HEK293T (cell line): ENCODE data around the gene RAPGEF6.

Experiments used
- ELF4 ChIP-seq: fragments of 450-650 bp; IDR thresholded peaks from 2 replicates; pipeline ENCODE4 v1.6.1; 2017; ENCODE audit warnings: antibody characterized with exemption
- ZNF384 ChIP-seq: fragments of 450-650 bp; IDR thresholded peaks from 2 replicates; pipeline ENCODE4 v1.6.1; 2016

- no peak for TF ChIP-seq ZNF384
- TF ChIP-seq ELF4: peak; percentile 88
Measured at GRCh38 chr5:131634996-131635683, at the start of gene RAPGEF6.
